Body of pancreas (tissue), 4 donors: ENCODE data around the gene ALDOC.

Experiments used
- POLR2A ChIP-seq, 3 donors: fragments of 450-650 bp; IDR thresholded peaks; one replicate each; pipeline ENCODE4 v1.6.1; 2016; ENCODE audit warnings: antibody characterized with exemption in 3 of 3, mild to moderate bottlenecking in 2 of 3
- TF ChIP-seq, protein P1 (sequence below), 7 experiments: fragments of 450-650 bp in 4 of 7; fragments of 200-600 bp in 3 of 7; sonication (generic) in 3 of 7; IDR thresholded peaks; one replicate each; pipeline ENCODE4 v1.5.1; 2016 to 2019; ENCODE audit warnings: antibody characterized with exemption in 7 of 7

- TF ChIP-seq, protein P1, sequence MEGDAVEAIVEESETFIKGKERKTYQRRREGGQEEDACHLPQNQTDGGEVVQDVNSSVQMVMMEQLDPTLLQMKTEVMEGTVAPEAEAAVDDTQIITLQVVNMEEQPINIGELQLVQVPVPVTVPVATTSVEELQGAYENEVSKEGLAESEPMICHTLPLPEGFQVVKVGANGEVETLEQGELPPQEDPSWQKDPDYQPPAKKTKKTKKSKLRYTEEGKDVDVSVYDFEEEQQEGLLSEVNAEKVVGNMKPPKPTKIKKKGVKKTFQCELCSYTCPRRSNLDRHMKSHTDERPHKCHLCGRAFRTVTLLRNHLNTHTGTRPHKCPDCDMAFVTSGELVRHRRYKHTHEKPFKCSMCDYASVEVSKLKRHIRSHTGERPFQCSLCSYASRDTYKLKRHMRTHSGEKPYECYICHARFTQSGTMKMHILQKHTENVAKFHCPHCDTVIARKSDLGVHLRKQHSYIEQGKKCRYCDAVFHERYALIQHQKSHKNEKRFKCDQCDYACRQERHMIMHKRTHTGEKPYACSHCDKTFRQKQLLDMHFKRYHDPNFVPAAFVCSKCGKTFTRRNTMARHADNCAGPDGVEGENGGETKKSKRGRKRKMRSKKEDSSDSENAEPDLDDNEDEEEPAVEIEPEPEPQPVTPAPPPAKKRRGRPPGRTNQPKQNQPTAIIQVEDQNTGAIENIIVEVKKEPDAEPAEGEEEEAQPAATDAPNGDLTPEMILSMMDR (IDR thresholded peaks at IDR 0.05), result no peak
- no peak for TF ChIP-seq POLR2A (IDR thresholded peaks at IDR 0.05)
Observed at GRCh38 chr17:28529013-28529400, 47.7 kb downstream of the ALDOC start.
